Measurements from ENCODE around the gene FADS2. TPM values are rescaled to one million over a fixed set of nuclear protein-coding genes. Genes with fewer than 3 reads are reported as not detected.

The FADS2 gene
- total RNA-seq, 1 experiment from 2014 or later, result 17.1 TPM

- ATAC-seq, result no peak
- BruUV-seq (replicated peaks), result no TSS peak
- H3K36me3 ChIP-seq (ENCODE audit: control insufficient read depth in 1 of 2, insufficient read depth in 2 of 2, low read length in 2 of 2), result no peaks in the 10 kb centered on the region
Observed at GRCh38 chr11:61846362-61847020, 18.4 kb downstream of the FADS2 start.

More at GRCh38 chr11:61846362-61847020, 18.4 kb downstream of the FADS2 start:
- no peaks in the 10 kb centered on the region for H4K20me1 ChIP-seq (ENCODE audit: insufficient read depth)
- CTCF ChIA-PET, result no interaction called here
- DNase-seq (ENCODE audit: low read depth, low spot score), result no peak
- intact Hi-C loops (cut with micrococcal nuclease), result no loop called here
- POLR2A ChIA-PET, result no interaction called here
- no peak overlapping the region for H2AFZ ChIP-seq (ENCODE audit: low read depth, low read length, poor library complexity, severe bottlenecking)
- no peak overlapping the region for H3K9ac ChIP-seq (ENCODE audit: low read length)
- no peaks in the 10 kb centered on the region for H3K27me3 ChIP-seq (ENCODE audit: insufficient read depth, low read length)
- no peaks in the 10 kb centered on the region for H3K9me3 ChIP-seq (ENCODE audit: control insufficient read depth in 1 of 2, insufficient read depth in 1 of 2, low read depth in 1 of 2, low read length in 2 of 2)
- no peak overlapping the region for H3K4me2 ChIP-seq (ENCODE audit: low read length)
- RAD21 ChIA-PET (ENCODE audit: low non-redundant PET in 1 of 2, low total read pairs in 2 of 2, uncharacterized antibody in 2 of 2, unreplicated experiment in 2 of 2), result no interaction called here
- no peaks in the 10 kb centered on the region for H3K4me1 ChIP-seq (ENCODE audit: control insufficient read depth in 1 of 2, insufficient read depth in 2 of 2, low read length in 2 of 2)
- TF ChIP-seq ATF3 (IDR thresholded peaks at IDR 0.05), result no peak
- TF ChIP-seq ZBTB33 (IDR thresholded peaks at IDR 0.05; ENCODE audit: extremely low read depth, insufficient replicate concordance, low read length), result no peak
- no peak for TF ChIP-seq JUND (IDR thresholded peaks at IDR 0.05)
- no peak for TF ChIP-seq FOSL1 (IDR thresholded peaks at IDR 0.05; ENCODE audit: low read depth)
- TF ChIP-seq EZH2phosphoT487 (IDR thresholded peaks at IDR 0.05; ENCODE audit: borderline replicate concordance), result no peak
- TF ChIP-seq SRF (IDR thresholded peaks at IDR 0.05; ENCODE audit: low read depth), result no peak
- TF ChIP-seq SIN3A (IDR thresholded peaks at IDR 0.05; ENCODE audit: low read depth), result no peak
- no peak for TF ChIP-seq ZFX (IDR thresholded peaks at IDR 0.05)
- no peak for TF ChIP-seq MAX (IDR thresholded peaks at IDR 0.05)
- TF ChIP-seq RAD21 (IDR thresholded peaks at IDR 0.05; ENCODE audit: low read depth), result no peak
- no peak for TF ChIP-seq POLR2AphosphoS5 (IDR thresholded peaks at IDR 0.05; ENCODE audit: low read depth, low read length)
- TF ChIP-seq CTCF (IDR thresholded peaks at IDR 0.05 in 2 of 3, conservative IDR thresholded peaks at IDR 0.05 in 1 of 3; ENCODE audit: borderline replicate concordance in 1 of 3, insufficient read depth in 1 of 3, low read depth in 2 of 3, low read length in 2 of 3), result no peak
- no peaks in the 10 kb centered on the region for H3K79me2 ChIP-seq (ENCODE audit: insufficient read depth, low read length)
- H3K27ac ChIP-seq (ENCODE audit: low read depth, low read length), result no peak overlapping the region
- no peak overlapping the region for H3K4me3 ChIP-seq (replicated peaks in 1 of 2; ENCODE audit: low read depth in 1 of 2, low read length in 2 of 2)
- H3K9me2 ChIP-seq (ENCODE audit: insufficient read depth), result no peaks in the 10 kb centered on the region

All from HCT116 (cell line).